H9 (cell line): Measurements from ENCODE around the gene ZSWIM8. TPM values are rescaled to one million over a fixed set of nuclear protein-coding genes. Genes with fewer than 3 reads are reported as not detected.
A peak's percentile ranks its signal among the peaks of the same experiment; 100 is the strongest.

Source experiments
- DNase-seq: peaks from one replicate; pipeline ENCODE4 v3.0.0-alpha.2; 2017
- H2AFZ ChIP-seq: one replicate; pipeline ENCODE4 v1.6.1; 2013; ENCODE audit warnings: mild to moderate bottlenecking, low read length, control low read depth, moderate library complexity
- H2AK5ac ChIP-seq: 2 replicates; pipeline ENCODE4 v1.6.1; 2013; ENCODE audit warnings: low read length, control low read depth, mixed read lengths; ENCODE audit not compliant: insufficient read length
- H2BK120ac ChIP-seq: one replicate; pipeline ENCODE4 v1.6.1; 2013; ENCODE audit warnings: low read depth, mild to moderate bottlenecking, low read length, control low read depth, inconsistent platforms; ENCODE audit not compliant: poor library complexity, severe bottlenecking
- H2BK12ac ChIP-seq: 2 replicates; pipeline ENCODE4 v1.6.1; 2013; ENCODE audit warnings: low read length, control low read depth, mixed read lengths, low read depth; ENCODE audit not compliant: insufficient read length
- H2BK15ac ChIP-seq: 2 replicates; pipeline ENCODE4 v1.6.1; 2013; ENCODE audit warnings: low read depth, low read length, control low read depth
- H2BK20ac ChIP-seq: one replicate; pipeline ENCODE4 v1.6.1; 2013; ENCODE audit warnings: low read depth, mild to moderate bottlenecking, low read length, control low read depth, inconsistent platforms; ENCODE audit not compliant: poor library complexity, severe bottlenecking
- H2BK5ac ChIP-seq: 2 replicates; pipeline ENCODE4 v1.6.1; 2013; ENCODE audit warnings: low read length, control low read depth, mixed read lengths; ENCODE audit not compliant: insufficient read length
- H3K14ac ChIP-seq: 2 replicates; pipeline ENCODE4 v1.6.1; 2013; ENCODE audit warnings: low read length, control low read depth; ENCODE audit not compliant: insufficient read depth
- H3K18ac ChIP-seq: 2 replicates; pipeline ENCODE4 v1.6.1; 2013; ENCODE audit warnings: low read depth, mild to moderate bottlenecking, mixed read lengths, low read length, control low read depth; ENCODE audit not compliant: insufficient read length
- H3K23ac ChIP-seq: 2 replicates; pipeline ENCODE4 v1.6.1; 2013; ENCODE audit warnings: low read length, control low read depth, mixed read lengths, low read depth; ENCODE audit not compliant: insufficient read length
- H3K23me2 ChIP-seq: 2 replicates; pipeline ENCODE4 v1.6.1; 2013; ENCODE audit warnings: low read depth, mild to moderate bottlenecking, mixed read lengths, low read length, control low read depth; ENCODE audit not compliant: insufficient read length, poor library complexity, severe bottlenecking
- H3K27ac ChIP-seq: 2 replicates; pipeline ENCODE4 v1.5.1; 2013; ENCODE audit warnings: low read length, control low read depth, mixed read lengths, low read depth; ENCODE audit not compliant: insufficient read length
- H3K27me3 ChIP-seq: 2 replicates; pipeline ENCODE4 v1.6.1; 2013; ENCODE audit warnings: low read length, control low read depth, inconsistent platforms; ENCODE audit not compliant: insufficient read depth
- H3K4ac ChIP-seq: 2 replicates; pipeline ENCODE4 v1.6.1; 2013; ENCODE audit warnings: low read depth, mild to moderate bottlenecking, control low read depth, inconsistent platforms, low read length, moderate library complexity
- H3K4me1 ChIP-seq: 2 replicates; pipeline ENCODE4 v1.6.1; 2013; ENCODE audit warnings: low read length, control low read depth, inconsistent platforms; ENCODE audit not compliant: insufficient read depth
- H3K4me2 ChIP-seq: 2 replicates; pipeline ENCODE4 v1.6.1; 2013; ENCODE audit warnings: low read length, control low read depth, mixed read lengths; ENCODE audit not compliant: insufficient read length, insufficient read depth
- H3K56ac ChIP-seq: 2 replicates; pipeline ENCODE4 v1.6.1; 2013; ENCODE audit warnings: low read depth, mild to moderate bottlenecking, mixed read lengths, low read length, control low read depth; ENCODE audit not compliant: insufficient read length
- H3K79me1 ChIP-seq: 2 replicates; pipeline ENCODE4 v1.6.1; 2013; ENCODE audit warnings: low read depth, mild to moderate bottlenecking, moderate library complexity, low read length, control low read depth, inconsistent platforms; ENCODE audit not compliant: insufficient read depth, poor library complexity, severe bottlenecking
- H3K79me2 ChIP-seq: 2 replicates; pipeline ENCODE4 v1.6.1; 2013; ENCODE audit warnings: low read length, control low read depth, inconsistent platforms; ENCODE audit not compliant: insufficient read depth
- H3K9ac ChIP-seq: 2 replicates; pipeline ENCODE4 v1.6.1; 2013; ENCODE audit warnings: low read length, control low read depth, mixed read lengths; ENCODE audit not compliant: insufficient read length; ENCODE audit errors: extremely low read depth
- H3K9me3 ChIP-seq: one replicate; pipeline ENCODE4 v1.6.1; 2013; ENCODE audit warnings: low read depth, low read length, inconsistent platforms; ENCODE audit not compliant: control insufficient read depth
- H3T11ph ChIP-seq: one replicate; pipeline ENCODE4 v1.6.1; 2013; ENCODE audit warnings: mild to moderate bottlenecking, low read length, control low read depth, inconsistent platforms
- H4K20me1 ChIP-seq: one replicate; pipeline ENCODE4 v1.6.1; 2013; ENCODE audit not compliant: control insufficient read depth, insufficient read length, insufficient read depth
- H4K5ac ChIP-seq: 2 replicates; pipeline ENCODE4 v1.6.1; 2013; ENCODE audit warnings: low read depth, mild to moderate bottlenecking, mixed read lengths, low read length, control low read depth; ENCODE audit not compliant: insufficient read length
- H4K8ac ChIP-seq: replicated peaks from 2 replicates; pipeline ENCODE4 v1.6.1; 2013; ENCODE audit warnings: low read length, control low read depth, mixed read lengths, low read depth; ENCODE audit not compliant: insufficient read length
- H4K91ac ChIP-seq: 2 replicates; pipeline ENCODE4 v1.6.1; 2013; ENCODE audit warnings: low read depth, mild to moderate bottlenecking, moderate library complexity, mixed read lengths, low read length, control low read depth; ENCODE audit not compliant: insufficient read length
- H3K27ac Mint-ChIP-seq, 3 experiments: 2 replicates in 2 of 3; 3 replicates in 1 of 3; pipeline ENCODE4 v1.8.0; 2020 to 2021; ENCODE audit warnings: mixed read lengths in 3 of 3, mild to moderate bottlenecking in 1 of 3, moderate library complexity in 1 of 3
- H3K27me3 Mint-ChIP-seq: 2 replicates; pipeline ENCODE4 v1.8.0; 2021; ENCODE audit warnings: low read depth, mild to moderate bottlenecking, moderate library complexity, mixed read lengths
- H3K36me3 Mint-ChIP-seq, 3 experiments: 2 replicates in 2 of 3; 3 replicates in 1 of 3; pipeline ENCODE4 v1.8.0; 2020 to 2021; ENCODE audit warnings: low read depth in 3 of 3, mixed read lengths in 3 of 3; ENCODE audit not compliant: insufficient read depth in 1 of 3
- H3K4me1 Mint-ChIP-seq, 2 experiments: 2 replicates each; pipeline ENCODE4 v1.8.0; 2020; ENCODE audit warnings: mixed read lengths in 2 of 2
- H3K4me3 Mint-ChIP-seq, 2 experiments: 2 replicates in 1 of 2; 3 replicates in 1 of 2; pipeline ENCODE4 v1.8.0; 2020 to 2021; ENCODE audit warnings: mild to moderate bottlenecking in 2 of 2, mixed read lengths in 2 of 2, moderate library complexity in 1 of 2
- H3K9me3 Mint-ChIP-seq, 2 experiments: 2 replicates in 1 of 2; 3 replicates in 1 of 2; pipeline ENCODE4 v1.8.0; 2020; ENCODE audit warnings: mild to moderate bottlenecking in 2 of 2, mixed read lengths in 2 of 2, moderate library complexity in 1 of 2
- CTCF ChIP-seq: fragments of 200-600 bp; sonication (generic); conservative IDR thresholded peaks from 3 replicates; pipeline ENCODE4 v1.8.0; 2021; ENCODE audit warnings: antibody characterized with exemption, mild to moderate bottlenecking
- WGBS: extraction: QIAGEN DNeasy Blood & Tissue Kit; methylation state at CpG from one replicate; pipeline ENCODE4 v1.1.7; 2013; ENCODE audit warnings: missing lambda C conversion rate, low lambda C conversion rate, mixed read lengths; ENCODE audit not compliant: insufficient read length; ENCODE audit errors: extremely low coverage; 5-methylcytosine and 5-hydroxymethylcytosine counted together
- total RNA-seq: library from RNA; stranded (reverse); gene quantifications from 2 replicates; pipeline ENCODE4 v1.2.1, GENCODE V29; 2021

ZSWIM8 gene
- total RNA-seq, 1 experiment from 2014 or later, result 41.0 TPM

DNA sequence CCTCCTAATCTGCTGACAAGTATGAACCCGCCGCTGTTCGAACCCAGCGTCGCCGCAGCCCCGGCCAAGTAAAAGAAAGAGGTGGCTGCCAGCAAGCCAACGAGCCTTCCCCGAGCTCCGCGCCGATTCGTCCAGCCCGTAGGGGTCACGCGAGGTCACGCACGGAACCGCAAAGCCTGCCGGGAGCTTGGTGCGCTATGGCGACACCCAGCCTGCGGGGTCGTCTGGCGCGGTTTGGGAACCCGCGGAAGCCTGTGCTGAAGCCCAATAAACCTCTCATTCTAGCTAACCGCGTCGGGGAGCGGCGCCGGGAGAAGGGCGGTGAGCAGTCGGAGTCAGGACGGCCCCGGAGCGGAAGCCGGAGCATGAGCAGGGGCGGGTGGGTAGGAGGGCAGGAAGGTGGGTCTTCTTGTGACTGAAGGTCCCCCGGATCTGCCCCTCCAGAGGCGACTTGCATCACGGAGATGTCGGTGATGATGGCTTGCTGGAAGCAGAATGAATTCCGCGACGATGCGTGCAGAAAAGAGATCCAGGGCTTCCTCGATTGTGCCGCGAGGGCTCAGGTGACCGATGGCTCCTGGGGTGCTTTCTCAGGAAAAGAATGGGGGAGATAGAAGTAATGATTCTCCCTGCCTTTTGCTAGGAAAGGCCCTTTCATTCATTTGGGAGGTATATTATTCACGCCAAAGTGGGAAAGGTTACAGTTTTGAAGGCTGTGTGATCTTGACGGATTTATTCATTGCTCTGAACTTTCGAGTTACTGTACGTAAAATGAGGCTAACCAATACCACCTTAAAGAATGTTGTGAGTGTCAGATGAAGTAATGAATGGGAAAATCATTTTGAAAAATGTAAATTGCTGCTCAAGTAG lies 3.3 kb upstream of the ZSWIM8 start, which contains the start of gene CHCHD1:
Gene CHCHD1, plus strand, starts transcription at position 170 of the 870 bp plus-strand sequence. Its CDS starts 28 bp downstream, at position 198.
- peak within 1 kb of the TSS; percentile 87 for H3K18ac ChIP-seq
- no peak within 1 kb of the TSS for H3K23ac ChIP-seq
- Mint-ChIP-seq H3K4me3 (peak within 1 kb of the TSS; percentile 99), H3K9me3 (no peaks in the 10 kb centered on the region), H3K36me3 (peaks cover 8 to 25% (median 20%) of the 10 kb centered on the region in 3 experiments; a peak in 6 of 7 replicates), H3K4me1 (peaks cover 35% of the 10 kb centered on the region in 2 experiments), H3K27me3 (no peaks in the 10 kb centered on the region), H3K27ac (peak within 1 kb of the TSS; percentile 99 to 100 (median 100))
- no peak for TF ChIP-seq CTCF
- DNase-seq, result peak; percentile 89
- H4K8ac ChIP-seq, result no peak within 1 kb of the TSS
- peaks cover 2% of the 10 kb centered on the region; the same call in 1 of the 2 replicates for H3K4me1 ChIP-seq
- no peak within 1 kb of the TSS for H3T11ph ChIP-seq
- peak within 1 kb of the TSS; percentile 99 for H3K4me2 ChIP-seq
- peak within 1 kb of the TSS; percentile 89 for H3K9ac ChIP-seq
- H2AFZ ChIP-seq, result no peak within 1 kb of the TSS
- H4K91ac ChIP-seq, result no peak within 1 kb of the TSS
- H2BK12ac ChIP-seq, result no peak within 1 kb of the TSS
- no peaks in the 10 kb centered on the region for H4K20me1 ChIP-seq
- no peak within 1 kb of the TSS for H3K27ac ChIP-seq
- peak within 1 kb of the TSS; percentile 61 for H2BK120ac ChIP-seq
- H3K56ac ChIP-seq, result no peak within 1 kb of the TSS
- no peak within 1 kb of the TSS for H2BK5ac ChIP-seq
- H3K27me3 ChIP-seq, result no peaks in the 10 kb centered on the region
- H3K4ac ChIP-seq, result no peak within 1 kb of the TSS
- H3K14ac ChIP-seq, result peak within 1 kb of the TSS; percentile 78
- peaks cover 13% of the 10 kb centered on the region; the same call in 1 of the 2 replicates for H3K79me2 ChIP-seq
- no CpG with 5 or more reads among the region's 57 CpGs for WGBS
- H2BK20ac ChIP-seq, result no peak within 1 kb of the TSS
- H3K79me1 ChIP-seq, result peaks cover 11% of the 10 kb centered on the region
- H3K9me3 ChIP-seq, result no peaks in the 10 kb centered on the region
- H4K5ac ChIP-seq, result peak within 1 kb of the TSS; percentile 55
- no peak within 1 kb of the TSS for H2AK5ac ChIP-seq
- no peak within 1 kb of the TSS for H2BK15ac ChIP-seq
- H3K23me2 ChIP-seq, result peaks cover 11% of the 10 kb centered on the region
